ENCODE results near the gene LEMD1. TPM values are rescaled to one million over a fixed set of nuclear protein-coding genes. Genes with fewer than 3 reads are reported as not detected.

LEMD1 gene
- total RNA-seq, 1 donor from 2014 or later, result 15.0 TPM

DNA sequence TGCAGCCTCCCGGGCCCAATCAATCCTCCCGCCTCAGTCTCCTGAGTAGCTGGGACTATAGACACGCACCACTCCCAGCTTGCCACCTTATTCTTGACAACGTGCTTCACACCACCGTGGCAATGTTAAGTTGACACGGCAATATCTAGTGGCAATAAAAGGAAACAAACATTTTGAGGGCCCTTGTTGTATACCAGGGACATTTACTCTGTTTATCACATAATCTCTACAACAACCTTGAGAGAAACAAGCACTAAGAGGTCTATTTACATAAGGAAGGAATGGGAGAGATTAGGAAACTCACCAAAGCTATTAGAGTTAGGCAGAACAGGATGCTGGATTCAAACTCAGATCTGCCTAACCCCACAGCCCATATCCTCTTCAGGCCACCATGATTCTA is 68.2 kb downstream of the LEMD1 start:
- Histone ChIP-seq H3K4me3 (no peak overlapping the region), H2AFZ (replicated peaks) (no peak overlapping the region), H3K9me3 (ENCODE audit: low read depth) (no peaks in the 10 kb centered on the region), H3K36me3 (no peaks in the 10 kb centered on the region), H3K9ac (no peak overlapping the region), H4K20me1 (ENCODE audit: low read depth) (peaks cover 3% of the 10 kb centered on the region), H3F3A (ENCODE audit: low read depth) (peaks cover 80% of the 10 kb centered on the region), H3K79me2 (ENCODE audit: low read depth) (no peaks in the 10 kb centered on the region), H3K27me3 (no peaks in the 10 kb centered on the region), H3K4me2 (peak overlapping the region; percentile 8), H3K27ac (no peak overlapping the region), H3K4me1 (peaks cover 89% of the 10 kb centered on the region)
- Mint-ChIP-seq H3K36me3 (no peaks in the 10 kb centered on the region), H3K4me1 (peaks cover 87% of the 10 kb centered on the region), H3K4me3 (peak overlapping the region; percentile 29), H3K9me3 (no peaks in the 10 kb centered on the region), H3K27me3 (ENCODE audit: insufficient read depth, low read depth) (peaks cover 8% of the 10 kb centered on the region), H3K27ac (peak overlapping the region; percentile 76)
- TF ChIP-seq EZH2 (IDR thresholded peaks at IDR 0.05) (no peak), EZH2phosphoT487 (IDR thresholded peaks at IDR 0.05) (no peak)
- TF ChIP-seq, protein P1, sequence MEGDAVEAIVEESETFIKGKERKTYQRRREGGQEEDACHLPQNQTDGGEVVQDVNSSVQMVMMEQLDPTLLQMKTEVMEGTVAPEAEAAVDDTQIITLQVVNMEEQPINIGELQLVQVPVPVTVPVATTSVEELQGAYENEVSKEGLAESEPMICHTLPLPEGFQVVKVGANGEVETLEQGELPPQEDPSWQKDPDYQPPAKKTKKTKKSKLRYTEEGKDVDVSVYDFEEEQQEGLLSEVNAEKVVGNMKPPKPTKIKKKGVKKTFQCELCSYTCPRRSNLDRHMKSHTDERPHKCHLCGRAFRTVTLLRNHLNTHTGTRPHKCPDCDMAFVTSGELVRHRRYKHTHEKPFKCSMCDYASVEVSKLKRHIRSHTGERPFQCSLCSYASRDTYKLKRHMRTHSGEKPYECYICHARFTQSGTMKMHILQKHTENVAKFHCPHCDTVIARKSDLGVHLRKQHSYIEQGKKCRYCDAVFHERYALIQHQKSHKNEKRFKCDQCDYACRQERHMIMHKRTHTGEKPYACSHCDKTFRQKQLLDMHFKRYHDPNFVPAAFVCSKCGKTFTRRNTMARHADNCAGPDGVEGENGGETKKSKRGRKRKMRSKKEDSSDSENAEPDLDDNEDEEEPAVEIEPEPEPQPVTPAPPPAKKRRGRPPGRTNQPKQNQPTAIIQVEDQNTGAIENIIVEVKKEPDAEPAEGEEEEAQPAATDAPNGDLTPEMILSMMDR (IDR thresholded peaks at IDR 0.05), result no peak
- DNase-seq (ENCODE audit: low spot score), result no peak

DNA sequence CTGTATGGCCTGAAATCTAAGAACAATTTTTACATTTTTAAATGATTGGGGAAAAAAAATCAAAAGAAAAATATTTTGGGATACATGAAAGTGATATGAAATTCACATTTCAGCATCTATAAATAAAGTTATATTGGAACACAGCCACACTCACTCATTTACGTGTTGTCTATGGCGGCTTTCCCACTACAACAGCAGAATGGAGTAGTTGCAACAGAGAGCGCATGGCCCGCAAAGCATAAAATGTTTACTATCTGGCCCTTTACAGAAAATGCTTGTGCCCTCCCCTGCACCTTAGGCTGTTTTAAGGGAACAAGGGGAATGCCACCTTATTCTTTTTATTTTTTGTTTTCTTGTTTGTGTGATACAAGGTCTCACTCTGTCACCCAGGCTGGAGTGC is 68.7 kb downstream of the LEMD1 start:
- Mint-ChIP-seq H3K4me3 (peak overlapping the region; percentile 29), H3K4me1 (peaks cover 89% of the 10 kb centered on the region), H3K9me3 (no peaks in the 10 kb centered on the region), H3K27me3 (ENCODE audit: insufficient read depth, low read depth) (peaks cover 10% of the 10 kb centered on the region), H3K36me3 (no peaks in the 10 kb centered on the region), H3K27ac (peak overlapping the region; percentile 91)
- Histone ChIP-seq H3K4me1 (peaks cover 90% of the 10 kb centered on the region), H3K27me3 (no peaks in the 10 kb centered on the region), H3K27ac (no peak overlapping the region), H3K79me2 (ENCODE audit: low read depth) (no peaks in the 10 kb centered on the region), H3K4me3 (no peak overlapping the region), H3K4me2 (no peak overlapping the region), H3K36me3 (no peaks in the 10 kb centered on the region), H3F3A (ENCODE audit: low read depth) (peaks cover 81% of the 10 kb centered on the region), H3K9me3 (ENCODE audit: low read depth) (no peaks in the 10 kb centered on the region), H3K9ac (no peak overlapping the region), H2AFZ (replicated peaks) (no peak overlapping the region), H4K20me1 (ENCODE audit: low read depth) (peaks cover 3% of the 10 kb centered on the region)
- no peak for DNase-seq (ENCODE audit: low spot score)
- TF ChIP-seq EZH2 (IDR thresholded peaks at IDR 0.05), result no peak
- TF ChIP-seq EZH2phosphoT487 (IDR thresholded peaks at IDR 0.05), result no peak
- TF ChIP-seq, protein P1 (IDR thresholded peaks at IDR 0.05), result no peak

DNA sequence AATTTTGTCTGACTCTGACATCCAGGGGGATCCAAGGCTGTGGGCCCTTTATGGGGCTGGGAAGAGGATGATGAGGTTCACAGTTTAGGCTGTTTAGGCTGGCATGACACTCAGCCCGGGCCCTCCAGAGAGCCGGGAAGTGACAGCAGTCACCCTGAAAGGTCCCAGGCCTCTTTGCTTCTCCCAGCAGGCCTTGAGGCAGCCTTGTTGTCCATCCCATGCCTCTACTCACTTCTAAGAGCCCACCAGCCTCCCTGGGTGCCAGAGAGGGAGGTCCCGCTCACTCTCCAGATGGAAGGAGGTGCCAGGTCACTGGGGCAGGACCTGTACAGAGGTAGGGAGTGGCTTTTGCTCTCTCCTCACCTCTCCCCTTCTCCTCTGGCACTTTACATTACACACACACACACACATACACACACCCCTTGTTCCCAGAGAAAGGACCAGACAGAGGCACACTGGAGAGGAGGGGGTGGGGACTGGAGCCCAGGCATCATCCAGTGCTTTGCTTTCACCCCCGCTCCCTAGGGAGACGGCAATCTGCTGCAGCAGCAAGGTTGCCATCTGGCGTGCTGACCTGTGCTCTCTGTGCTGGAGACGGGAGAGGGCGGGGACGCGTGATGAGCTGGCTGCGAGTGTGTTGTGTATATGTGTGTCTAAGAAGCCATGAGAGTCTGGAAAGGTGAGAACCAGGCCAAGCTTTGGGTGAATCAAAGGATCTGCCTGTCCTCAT is 69.7 kb downstream of the LEMD1 start:
- Mint-ChIP-seq H3K27me3 (ENCODE audit: insufficient read depth, low read depth) (peaks cover 9% of the 10 kb centered on the region), H3K4me3 (no peak overlapping the region), H3K36me3 (no peaks in the 10 kb centered on the region), H3K4me1 (peaks cover 87% of the 10 kb centered on the region), H3K9me3 (no peaks in the 10 kb centered on the region), H3K27ac (peak overlapping the region; percentile 93)
- Histone ChIP-seq H3K36me3 (no peaks in the 10 kb centered on the region), H3F3A (ENCODE audit: low read depth) (peaks cover 82% of the 10 kb centered on the region), H3K9ac (no peak overlapping the region), H3K27me3 (no peaks in the 10 kb centered on the region), H3K27ac (no peak overlapping the region), H3K4me2 (peak overlapping the region; percentile 27), H4K20me1 (ENCODE audit: low read depth) (peaks cover 3% of the 10 kb centered on the region), H3K4me3 (no peak overlapping the region), H3K9me3 (ENCODE audit: low read depth) (no peaks in the 10 kb centered on the region), H2AFZ (replicated peaks) (no peak overlapping the region), H3K79me2 (ENCODE audit: low read depth) (no peaks in the 10 kb centered on the region), H3K4me1 (peaks cover 85% of the 10 kb centered on the region)
- DNase-seq (ENCODE audit: low spot score), result peak; percentile 66
- TF ChIP-seq EZH2 (IDR thresholded peaks at IDR 0.05) (no peak), EZH2phosphoT487 (IDR thresholded peaks at IDR 0.05) (no peak)
- TF ChIP-seq, protein P1 (IDR thresholded peaks at IDR 0.05), result peak; percentile 9

All from neural progenitor cell (in vitro differentiated cells).